Choroid plexus epithelial cell (primary cell): Measurements from ENCODE around the gene ZDHHC13.
A peak's percentile ranks its signal among the peaks of the same experiment; 100 is the strongest.

ENCODE experiments used
- DNase-seq: peaks from one replicate; pipeline ENCODE4 v3.0.0-alpha.2; 2010; ENCODE audit warnings: low read depth
- H3K4me3 ChIP-seq: 2 replicates; pipeline ENCODE4 v1.5.1; 2011; ENCODE audit warnings: low read depth, mild to moderate bottlenecking, control low read depth, low read length, moderate library complexity
- TF ChIP-seq, protein P1 (sequence below): conservative IDR thresholded peaks from 2 replicates; pipeline ENCODE4 v1.5.1; 2011; ENCODE audit warnings: low read depth, mild to moderate bottlenecking, control low read depth, inconsistent platforms, low read length, moderate library complexity

The ZDHHC13 gene, protein sequence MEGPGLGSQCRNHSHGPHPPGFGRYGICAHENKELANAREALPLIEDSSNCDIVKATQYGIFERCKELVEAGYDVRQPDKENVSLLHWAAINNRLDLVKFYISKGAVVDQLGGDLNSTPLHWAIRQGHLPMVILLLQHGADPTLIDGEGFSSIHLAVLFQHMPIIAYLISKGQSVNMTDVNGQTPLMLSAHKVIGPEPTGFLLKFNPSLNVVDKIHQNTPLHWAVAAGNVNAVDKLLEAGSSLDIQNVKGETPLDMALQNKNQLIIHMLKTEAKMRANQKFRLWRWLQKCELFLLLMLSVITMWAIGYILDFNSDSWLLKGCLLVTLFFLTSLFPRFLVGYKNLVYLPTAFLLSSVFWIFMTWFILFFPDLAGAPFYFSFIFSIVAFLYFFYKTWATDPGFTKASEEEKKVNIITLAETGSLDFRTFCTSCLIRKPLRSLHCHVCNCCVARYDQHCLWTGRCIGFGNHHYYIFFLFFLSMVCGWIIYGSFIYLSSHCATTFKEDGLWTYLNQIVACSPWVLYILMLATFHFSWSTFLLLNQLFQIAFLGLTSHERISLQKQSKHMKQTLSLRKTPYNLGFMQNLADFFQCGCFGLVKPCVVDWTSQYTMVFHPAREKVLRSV

DNA sequence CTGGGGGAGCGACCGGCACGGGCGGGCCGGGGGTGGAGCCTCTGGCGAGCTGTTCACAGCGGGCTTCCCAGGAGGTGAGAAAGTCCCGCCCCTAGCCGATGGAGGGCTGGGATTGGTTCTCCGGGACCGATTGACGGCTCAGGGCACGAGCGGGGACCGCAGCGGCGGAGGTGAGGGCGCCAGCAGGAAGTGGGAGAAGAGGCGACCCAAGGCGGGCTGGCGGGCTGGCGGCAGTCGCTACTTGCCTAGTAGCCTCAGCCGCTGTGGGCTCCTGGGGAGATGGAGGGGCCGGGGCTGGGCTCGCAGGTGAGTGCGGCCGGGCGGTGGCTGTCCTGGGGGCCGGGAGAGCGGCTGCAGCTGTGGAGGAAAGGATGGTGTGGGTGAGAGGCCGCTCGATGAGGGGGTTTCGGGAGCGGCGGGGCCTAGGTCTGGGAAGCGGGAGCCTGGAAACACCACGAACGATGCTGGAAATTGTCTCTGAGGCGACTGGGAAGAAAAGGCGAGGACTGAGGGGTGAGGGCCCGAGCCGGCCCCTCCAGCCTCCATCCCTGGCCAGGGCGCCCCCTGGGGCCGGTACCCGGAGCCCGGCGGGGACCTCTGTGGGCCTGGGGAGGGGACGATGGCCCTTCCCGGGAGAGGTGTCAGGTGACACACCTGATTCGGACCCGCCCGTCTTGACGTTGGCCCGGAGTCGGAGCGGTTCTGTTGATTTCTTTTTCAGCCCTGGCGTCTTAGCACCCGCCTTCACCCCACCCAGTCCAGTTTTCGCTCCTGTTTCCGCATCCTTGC, at the start of gene ZDHHC13:
Gene ZDHHC13, plus strand, starts transcription at position 198 of the 789 bp plus-strand sequence. Its CDS starts 82 bp downstream, at position 280.
- H3K4me3 ChIP-seq: peak within 1 kb of the TSS; percentile 90
- TF ChIP-seq, protein P1, sequence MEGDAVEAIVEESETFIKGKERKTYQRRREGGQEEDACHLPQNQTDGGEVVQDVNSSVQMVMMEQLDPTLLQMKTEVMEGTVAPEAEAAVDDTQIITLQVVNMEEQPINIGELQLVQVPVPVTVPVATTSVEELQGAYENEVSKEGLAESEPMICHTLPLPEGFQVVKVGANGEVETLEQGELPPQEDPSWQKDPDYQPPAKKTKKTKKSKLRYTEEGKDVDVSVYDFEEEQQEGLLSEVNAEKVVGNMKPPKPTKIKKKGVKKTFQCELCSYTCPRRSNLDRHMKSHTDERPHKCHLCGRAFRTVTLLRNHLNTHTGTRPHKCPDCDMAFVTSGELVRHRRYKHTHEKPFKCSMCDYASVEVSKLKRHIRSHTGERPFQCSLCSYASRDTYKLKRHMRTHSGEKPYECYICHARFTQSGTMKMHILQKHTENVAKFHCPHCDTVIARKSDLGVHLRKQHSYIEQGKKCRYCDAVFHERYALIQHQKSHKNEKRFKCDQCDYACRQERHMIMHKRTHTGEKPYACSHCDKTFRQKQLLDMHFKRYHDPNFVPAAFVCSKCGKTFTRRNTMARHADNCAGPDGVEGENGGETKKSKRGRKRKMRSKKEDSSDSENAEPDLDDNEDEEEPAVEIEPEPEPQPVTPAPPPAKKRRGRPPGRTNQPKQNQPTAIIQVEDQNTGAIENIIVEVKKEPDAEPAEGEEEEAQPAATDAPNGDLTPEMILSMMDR: peak; percentile 59
- peak; percentile 83 for DNase-seq

DNA sequence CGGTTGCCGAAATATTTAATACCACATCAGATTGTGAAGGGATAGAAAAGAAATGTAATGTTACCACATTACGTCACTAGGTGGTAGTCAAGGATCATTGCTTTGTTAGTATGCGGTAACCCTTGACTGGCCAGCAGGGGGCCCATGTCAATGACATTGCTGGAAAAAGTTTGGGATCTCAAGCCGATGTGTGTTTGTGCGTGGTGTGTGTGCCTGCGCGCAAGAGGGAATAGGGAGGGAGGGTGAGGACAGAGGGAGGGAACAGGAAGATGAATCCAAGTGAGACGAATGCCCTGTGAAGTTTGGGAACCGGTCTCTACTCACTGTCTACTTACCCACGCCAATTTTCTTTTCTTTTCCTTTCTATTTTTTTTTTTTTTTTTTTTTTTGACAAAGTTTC, 45.7 kb upstream of the ZDHHC13 start:
- H3K4me3 ChIP-seq: peak overlapping the region; percentile 33
- TF ChIP-seq, protein P1: peak; percentile 99
- DNase-seq: peak; percentile 85

DNA sequence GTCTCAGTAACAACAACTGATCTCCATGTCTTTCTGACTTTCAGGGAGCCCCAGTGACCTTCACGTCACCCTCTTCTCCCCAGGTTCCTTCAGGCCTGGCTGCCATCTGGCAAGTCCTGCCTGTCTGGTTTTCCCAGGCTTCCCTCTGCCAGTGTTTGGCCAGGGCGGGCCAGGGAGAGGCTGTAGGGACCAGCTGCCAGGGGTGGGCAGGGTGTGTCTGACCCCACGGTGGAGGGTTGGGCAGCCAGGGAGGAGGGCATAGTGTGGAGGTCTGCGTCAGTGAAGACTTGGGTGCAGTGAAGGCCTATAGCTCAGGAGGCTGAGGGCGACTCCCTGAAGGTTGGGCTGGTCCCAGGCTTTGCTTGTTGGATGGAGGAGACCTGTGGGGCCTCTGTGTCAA, 44.5 kb upstream of the ZDHHC13 start:
- DNase-seq: no peak
- H3K4me3 ChIP-seq: no peak overlapping the region
- TF ChIP-seq, protein P1: no peak

DNA sequence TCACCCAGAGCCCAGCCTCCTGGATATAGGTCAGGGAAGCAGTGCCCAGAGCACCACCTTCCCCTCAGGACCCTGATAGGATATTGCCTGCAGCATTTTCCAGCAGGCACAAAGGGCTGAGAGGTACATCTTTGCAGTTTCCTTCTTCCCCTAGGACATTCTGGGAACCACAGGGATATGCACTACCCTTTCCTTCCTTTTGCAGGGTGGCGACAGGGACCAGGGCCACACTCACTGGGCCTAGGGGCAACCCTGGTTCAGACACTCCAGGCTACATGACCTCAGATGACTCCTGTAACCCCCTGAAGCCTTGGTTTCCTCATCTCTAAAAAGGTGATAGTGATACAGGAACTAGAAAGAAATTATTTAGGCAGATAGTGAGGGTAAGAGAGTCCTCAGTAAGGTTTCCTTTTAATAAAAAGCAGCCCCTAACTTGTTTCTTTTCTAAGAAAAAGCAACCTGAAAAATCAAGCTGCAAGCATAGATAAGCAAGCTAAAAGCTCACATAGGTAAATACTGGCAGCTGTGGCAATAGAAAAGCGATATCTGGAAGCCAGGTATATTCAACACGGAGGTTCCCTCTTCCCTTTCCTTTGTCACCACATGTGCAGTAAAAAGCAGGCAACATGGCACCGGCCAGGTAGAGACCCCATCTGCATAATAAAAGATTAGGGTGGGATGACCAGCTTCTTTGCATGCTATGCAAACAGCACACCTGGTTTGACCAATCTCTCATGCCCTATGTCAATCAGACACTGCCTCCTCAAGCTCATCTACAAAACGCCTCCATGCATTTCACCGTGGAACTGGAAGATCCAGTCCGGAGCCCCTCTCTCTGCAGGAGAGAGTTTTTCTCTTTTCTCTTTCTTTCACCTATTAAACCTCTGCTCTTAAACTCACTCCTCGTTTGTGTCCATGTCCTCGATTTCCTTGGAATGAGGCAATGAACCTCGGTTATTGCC, 43.2 kb upstream of the ZDHHC13 start:
- TF ChIP-seq, protein P1: no peak

DNA sequence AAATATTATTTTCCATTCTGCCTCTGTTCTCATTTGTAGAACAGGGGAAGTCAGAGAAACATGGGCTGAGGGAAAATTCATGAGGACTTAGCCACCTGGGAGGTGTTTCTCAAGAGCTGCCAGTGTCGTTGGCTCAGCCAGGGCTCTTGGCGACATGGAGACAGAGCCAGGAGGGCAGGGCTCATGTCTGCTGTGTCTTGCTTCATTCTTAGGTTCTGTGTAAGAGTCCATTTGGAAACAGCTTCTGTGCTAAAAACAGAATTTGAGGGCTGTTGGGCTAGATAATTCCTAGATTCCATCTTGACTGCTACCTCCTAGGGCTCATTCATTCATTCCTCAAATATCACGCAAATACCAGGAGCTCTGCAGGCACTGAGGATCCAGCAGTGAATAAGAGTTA, 41.3 kb upstream of the ZDHHC13 start:
- H3K4me3 ChIP-seq: no peak overlapping the region
- DNase-seq: no peak
- TF ChIP-seq, protein P1: no peak

More for the DNA sequence above, 43.2 kb upstream of the ZDHHC13 start:
- no peak for DNase-seq
- H3K4me3 ChIP-seq: no peak overlapping the region
